Left kidney (tissue), 2 donors: ENCODE measurements around the gene TMPRSS3. TPM values are rescaled to one million over a fixed set of nuclear protein-coding genes. Genes with fewer than 3 reads are reported as not detected.

Experiments
- DNase-seq: peaks from one replicate; pipeline ENCODE4 v3.0.0-alpha.2; 2013
- polyA plus RNA-seq: library from polyadenylated mRNA; unstranded; fragments of 120-200 nt; gene quantifications from one replicate; pipeline ENCODE4 v1.2.1, GENCODE V29; 2013; ENCODE audit not compliant: insufficient read length

The TMPRSS3 gene
- polyA plus RNA-seq, 1 donor: 1.7 TPM

GRCh38 chr21:42429021-42429420, 33.2 kb upstream of the TMPRSS3 start:
- no peak for DNase-seq

- no peak for DNase-seq
Observed at GRCh38 chr21:42427809-42428419, 32.1 kb upstream of the TMPRSS3 start.

- DNase-seq: no peak
Observed at GRCh38 chr21:42426876-42427480, 31.1 kb upstream of the TMPRSS3 start.

- DNase-seq: no peak
Observed at GRCh38 chr21:42426424-42426823, 30.6 kb upstream of the TMPRSS3 start.

GRCh38 chr21:42425591-42425990, 29.7 kb upstream of the TMPRSS3 start:
- no peak for DNase-seq

- DNase-seq: no peak
Observed at GRCh38 chr21:42424914-42425541, 29.2 kb upstream of the TMPRSS3 start.

GRCh38 chr21:42423685-42424084, 27.8 kb upstream of the TMPRSS3 start:
- DNase-seq: no peak

- no peak for DNase-seq
Observed at GRCh38 chr21:42423197-42423675, 27.4 kb upstream of the TMPRSS3 start.

- DNase-seq: no peak
Observed at GRCh38 chr21:42421018-42421793, 25.4 kb upstream of the TMPRSS3 start.

- DNase-seq: no peak
Observed at GRCh38 chr21:42419845-42420244, 24.0 kb upstream of the TMPRSS3 start.

- DNase-seq: no peak
Observed at GRCh38 chr21:42418886-42419285, 23.0 kb upstream of the TMPRSS3 start.

- no peak for DNase-seq
Observed at GRCh38 chr21:42417533-42417932, 21.7 kb upstream of the TMPRSS3 start.

- DNase-seq: no peak
Observed at GRCh38 chr21:42414928-42415769, 19.3 kb upstream of the TMPRSS3 start.

GRCh38 chr21:42414553-42414927, 18.7 kb upstream of the TMPRSS3 start:
- DNase-seq: no peak

GRCh38 chr21:42414066-42414465, 18.2 kb upstream of the TMPRSS3 start:
- DNase-seq: no peak

- no peak for DNase-seq
Observed at GRCh38 chr21:42413500-42413899, 17.6 kb upstream of the TMPRSS3 start.

- no peak for DNase-seq
Observed at GRCh38 chr21:42413093-42413492, 17.2 kb upstream of the TMPRSS3 start.

- no peak for DNase-seq
Observed at GRCh38 chr21:42412636-42412933, 16.7 kb upstream of the TMPRSS3 start.

- DNase-seq: no peak
Observed at GRCh38 chr21:42411891-42412635, 16.2 kb upstream of the TMPRSS3 start.

- DNase-seq: no peak
Observed at GRCh38 chr21:42411197-42411869, 15.5 kb upstream of the TMPRSS3 start.

GRCh38 chr21:42409366-42409765, 13.5 kb upstream of the TMPRSS3 start:
- no peak for DNase-seq
